ENCODE data around the gene POLE3. TPM values are rescaled to one million over a fixed set of nuclear protein-coding genes. Genes with fewer than 3 reads are reported as not detected.
A peak's percentile ranks its signal among the peaks of the same experiment; 100 is the strongest.

POLE3 gene
- total and polyA plus RNA-seq, 9 of the 15 experiments (the other 6 are each of a cell fraction or from before 2014, with no cell fraction given) = 52.6 to 179 (median 110) TPM

DNA sequence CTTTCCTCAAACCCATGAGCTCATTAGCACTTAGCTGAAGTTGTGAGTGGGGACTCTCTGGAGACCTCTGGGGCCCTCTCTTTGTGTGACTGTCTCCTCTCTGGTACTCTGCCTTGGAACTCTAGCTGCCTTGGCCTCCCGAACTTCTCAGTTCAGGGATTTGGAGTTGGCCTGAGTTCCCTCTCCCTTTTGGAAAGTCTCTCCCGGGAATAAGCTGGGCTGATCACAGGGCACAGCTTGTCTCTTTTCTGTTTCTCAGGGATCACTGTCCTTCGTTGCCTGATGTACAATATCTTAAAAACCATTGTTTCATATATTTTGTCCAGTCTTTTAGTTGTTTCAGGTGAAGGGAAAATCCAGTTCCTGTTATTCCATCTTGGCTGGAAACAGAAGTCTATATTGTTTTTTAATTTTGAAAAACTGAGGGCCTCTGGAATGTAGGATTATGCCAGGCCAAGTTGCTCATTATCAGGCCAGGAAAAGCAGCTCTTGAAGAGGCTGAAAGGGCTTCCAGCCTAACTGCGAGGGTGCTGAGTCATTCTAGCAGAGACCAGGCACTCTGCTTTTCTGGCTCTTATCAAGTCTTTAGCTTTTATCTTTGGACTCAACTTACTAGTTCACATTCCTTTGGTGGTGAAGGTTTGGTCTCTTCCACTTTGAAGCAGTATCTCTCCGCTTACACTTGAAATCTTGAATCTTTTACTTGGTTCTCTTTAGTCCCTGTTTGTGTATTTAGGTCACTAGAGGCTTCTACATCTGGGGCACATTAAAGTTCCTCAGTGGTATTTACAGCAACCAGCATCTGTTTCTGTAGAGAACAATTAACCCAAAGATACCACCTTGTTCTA is 44.7 kb upstream of the POLE3 start (continued):
- TF ChIP-seq, protein P1, sequence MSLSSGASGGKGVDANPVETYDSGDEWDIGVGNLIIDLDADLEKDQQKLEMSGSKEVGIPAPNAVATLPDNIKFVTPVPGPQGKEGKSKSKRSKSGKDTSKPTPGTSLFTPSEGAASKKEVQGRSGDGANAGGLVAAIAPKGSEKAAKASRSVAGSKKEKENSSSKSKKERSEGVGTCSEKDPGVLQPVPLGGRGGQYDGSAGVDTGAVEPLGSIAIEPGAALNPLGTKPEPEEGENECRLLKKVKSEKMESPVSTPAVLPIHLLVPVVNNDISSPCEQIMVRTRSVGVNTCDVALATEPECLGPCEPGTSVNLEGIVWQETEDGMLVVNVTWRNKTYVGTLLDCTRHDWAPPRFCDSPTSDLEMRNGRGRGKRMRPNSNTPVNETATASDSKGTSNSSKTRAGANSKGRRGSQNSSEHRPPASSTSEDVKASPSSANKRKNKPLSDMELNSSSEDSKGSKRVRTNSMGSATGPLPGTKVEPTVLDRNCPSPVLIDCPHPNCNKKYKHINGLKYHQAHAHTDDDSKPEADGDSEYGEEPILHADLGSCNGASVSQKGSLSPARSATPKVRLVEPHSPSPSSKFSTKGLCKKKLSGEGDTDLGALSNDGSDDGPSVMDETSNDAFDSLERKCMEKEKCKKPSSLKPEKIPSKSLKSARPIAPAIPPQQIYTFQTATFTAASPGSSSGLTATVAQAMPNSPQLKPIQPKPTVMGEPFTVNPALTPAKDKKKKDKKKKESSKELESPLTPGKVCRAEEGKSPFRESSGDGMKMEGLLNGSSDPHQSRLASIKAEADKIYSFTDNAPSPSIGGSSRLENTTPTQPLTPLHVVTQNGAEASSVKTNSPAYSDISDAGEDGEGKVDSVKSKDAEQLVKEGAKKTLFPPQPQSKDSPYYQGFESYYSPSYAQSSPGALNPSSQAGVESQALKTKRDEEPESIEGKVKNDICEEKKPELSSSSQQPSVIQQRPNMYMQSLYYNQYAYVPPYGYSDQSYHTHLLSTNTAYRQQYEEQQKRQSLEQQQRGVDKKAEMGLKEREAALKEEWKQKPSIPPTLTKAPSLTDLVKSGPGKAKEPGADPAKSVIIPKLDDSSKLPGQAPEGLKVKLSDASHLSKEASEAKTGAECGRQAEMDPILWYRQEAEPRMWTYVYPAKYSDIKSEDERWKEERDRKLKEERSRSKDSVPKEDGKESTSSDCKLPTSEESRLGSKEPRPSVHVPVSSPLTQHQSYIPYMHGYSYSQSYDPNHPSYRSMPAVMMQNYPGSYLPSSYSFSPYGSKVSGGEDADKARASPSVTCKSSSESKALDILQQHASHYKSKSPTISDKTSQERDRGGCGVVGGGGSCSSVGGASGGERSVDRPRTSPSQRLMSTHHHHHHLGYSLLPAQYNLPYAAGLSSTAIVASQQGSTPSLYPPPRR (CRISPR knock-in tag; IDR thresholded peaks at IDR 0.05; ENCODE audit: borderline replicate concordance) = no peak
- no peak for TF ChIP-seq ELF4 (CRISPR knock-in tag; IDR thresholded peaks at IDR 0.05)
- no peak for TF ChIP-seq POLR2G (IDR thresholded peaks at IDR 0.05; ENCODE audit: low read depth, low read length)
- TF ChIP-seq KLF13 (tag; IDR thresholded peaks at IDR 0.05; ENCODE audit: borderline replicate concordance, low read depth) = no peak
- TF ChIP-seq, protein P2, sequence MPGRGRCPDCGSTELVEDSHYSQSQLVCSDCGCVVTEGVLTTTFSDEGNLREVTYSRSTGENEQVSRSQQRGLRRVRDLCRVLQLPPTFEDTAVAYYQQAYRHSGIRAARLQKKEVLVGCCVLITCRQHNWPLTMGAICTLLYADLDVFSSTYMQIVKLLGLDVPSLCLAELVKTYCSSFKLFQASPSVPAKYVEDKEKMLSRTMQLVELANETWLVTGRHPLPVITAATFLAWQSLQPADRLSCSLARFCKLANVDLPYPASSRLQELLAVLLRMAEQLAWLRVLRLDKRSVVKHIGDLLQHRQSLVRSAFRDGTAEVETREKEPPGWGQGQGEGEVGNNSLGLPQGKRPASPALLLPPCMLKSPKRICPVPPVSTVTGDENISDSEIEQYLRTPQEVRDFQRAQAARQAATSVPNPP (IDR thresholded peaks at IDR 0.05; ENCODE audit: borderline replicate concordance, insufficient read depth, insufficient read length) = no peak
- TF ChIP-seq ZNF444 (CRISPR knock-in tag; IDR thresholded peaks at IDR 0.05) = no peak
- no peak for TF ChIP-seq FOXJ3 (CRISPR knock-in tag; IDR thresholded peaks at IDR 0.05)
- TF ChIP-seq ZNF778 (CRISPR knock-in tag; IDR thresholded peaks at IDR 0.05) = no peak
- no peak for TF ChIP-seq DDX20 (tag; IDR thresholded peaks at IDR 0.05; ENCODE audit: low read depth)
- no peak for TF ChIP-seq HMG20B (CRISPR knock-in tag; IDR thresholded peaks at IDR 0.05)
- TF ChIP-seq, protein P3, sequence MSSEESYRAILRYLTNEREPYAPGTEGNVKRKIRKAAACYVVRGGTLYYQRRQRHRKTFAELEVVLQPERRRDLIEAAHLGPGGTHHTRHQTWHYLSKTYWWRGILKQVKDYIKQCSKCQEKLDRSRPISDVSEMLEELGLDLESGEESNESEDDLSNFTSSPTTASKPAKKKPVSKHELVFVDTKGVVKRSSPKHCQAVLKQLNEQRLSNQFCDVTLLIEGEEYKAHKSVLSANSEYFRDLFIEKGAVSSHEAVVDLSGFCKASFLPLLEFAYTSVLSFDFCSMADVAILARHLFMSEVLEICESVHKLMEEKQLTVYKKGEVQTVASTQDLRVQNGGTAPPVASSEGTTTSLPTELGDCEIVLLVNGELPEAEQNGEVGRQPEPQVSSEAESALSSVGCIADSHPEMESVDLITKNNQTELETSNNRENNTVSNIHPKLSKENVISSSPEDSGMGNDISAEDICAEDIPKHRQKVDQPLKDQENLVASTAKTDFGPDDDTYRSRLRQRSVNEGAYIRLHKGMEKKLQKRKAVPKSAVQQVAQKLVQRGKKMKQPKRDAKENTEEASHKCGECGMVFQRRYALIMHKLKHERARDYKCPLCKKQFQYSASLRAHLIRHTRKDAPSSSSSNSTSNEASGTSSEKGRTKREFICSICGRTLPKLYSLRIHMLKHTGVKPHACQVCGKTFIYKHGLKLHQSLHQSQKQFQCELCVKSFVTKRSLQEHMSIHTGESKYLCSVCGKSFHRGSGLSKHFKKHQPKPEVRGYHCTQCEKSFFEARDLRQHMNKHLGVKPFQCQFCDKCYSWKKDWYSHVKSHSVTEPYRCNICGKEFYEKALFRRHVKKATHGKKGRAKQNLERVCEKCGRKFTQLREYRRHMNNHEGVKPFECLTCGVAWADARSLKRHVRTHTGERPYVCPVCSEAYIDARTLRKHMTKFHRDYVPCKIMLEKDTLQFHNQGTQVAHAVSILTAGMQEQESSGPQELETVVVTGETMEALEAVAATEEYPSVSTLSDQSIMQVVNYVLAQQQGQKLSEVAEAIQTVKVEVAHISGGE (CRISPR knock-in tag; IDR thresholded peaks at IDR 0.05) = 0 out of 6 replicates have a peak, but pooled peaks of 1 of the 3 experiments have one; percentile 45
- no peak for TF ChIP-seq SIRT6 (IDR thresholded peaks at IDR 0.05; ENCODE audit: low read depth, low read length)
- TF ChIP-seq PRMT5 (CRISPR knock-in tag; IDR thresholded peaks at IDR 0.05) = no peak
- no peak for TF ChIP-seq RHOXF2B (CRISPR knock-in tag; conservative IDR thresholded peaks at IDR 0.05)
- TF ChIP-seq PTTG1 (tag; IDR thresholded peaks at IDR 0.05; ENCODE audit: low read depth) = no peak
- TF ChIP-seq NR1H2 (CRISPR knock-in tag; IDR thresholded peaks at IDR 0.05) = no peak
